ENCODE measurements around the gene FAM186B. TPM values are rescaled to one million over a fixed set of nuclear protein-coding genes. Genes with fewer than 3 reads are reported as not detected.

Gene FAM186B
- total and polyA plus RNA-seq, 7 donors: 0.04 to 1.00 (median 0.44) TPM

GRCh38 chr12:49646331-49646830 lies 40.9 kb upstream of the FAM186B start:
- Histone ChIP-seq H3K27me3 (ENCODE audit: insufficient read depth in 3 of 3, low read length in 2 of 3) (no peaks in the 10 kb centered on the region), H3K4me3 (no peak overlapping the region), H3K9me3 (no peaks in the 10 kb centered on the region), H3K4me1 (no peaks in the 10 kb centered on the region), H3K36me3 (ENCODE audit: insufficient read depth in 1 of 2, low read depth in 1 of 2) (peaks cover 3 to 77% of the 10 kb centered on the region in 2 donors), H3K27ac (no peak overlapping the region)
- 89 to 94% (median 92%) methylated on average over 7 of the region's 7 CpGs for WGBS, 3 donors
- intact Hi-C loops (cut with DNase I): no loop called here
- ATAC-seq: no peak
- TF ChIP-seq, protein P1, sequence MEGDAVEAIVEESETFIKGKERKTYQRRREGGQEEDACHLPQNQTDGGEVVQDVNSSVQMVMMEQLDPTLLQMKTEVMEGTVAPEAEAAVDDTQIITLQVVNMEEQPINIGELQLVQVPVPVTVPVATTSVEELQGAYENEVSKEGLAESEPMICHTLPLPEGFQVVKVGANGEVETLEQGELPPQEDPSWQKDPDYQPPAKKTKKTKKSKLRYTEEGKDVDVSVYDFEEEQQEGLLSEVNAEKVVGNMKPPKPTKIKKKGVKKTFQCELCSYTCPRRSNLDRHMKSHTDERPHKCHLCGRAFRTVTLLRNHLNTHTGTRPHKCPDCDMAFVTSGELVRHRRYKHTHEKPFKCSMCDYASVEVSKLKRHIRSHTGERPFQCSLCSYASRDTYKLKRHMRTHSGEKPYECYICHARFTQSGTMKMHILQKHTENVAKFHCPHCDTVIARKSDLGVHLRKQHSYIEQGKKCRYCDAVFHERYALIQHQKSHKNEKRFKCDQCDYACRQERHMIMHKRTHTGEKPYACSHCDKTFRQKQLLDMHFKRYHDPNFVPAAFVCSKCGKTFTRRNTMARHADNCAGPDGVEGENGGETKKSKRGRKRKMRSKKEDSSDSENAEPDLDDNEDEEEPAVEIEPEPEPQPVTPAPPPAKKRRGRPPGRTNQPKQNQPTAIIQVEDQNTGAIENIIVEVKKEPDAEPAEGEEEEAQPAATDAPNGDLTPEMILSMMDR (IDR thresholded peaks at IDR 0.05): no peak
- DNase-seq: no peak

DNA sequence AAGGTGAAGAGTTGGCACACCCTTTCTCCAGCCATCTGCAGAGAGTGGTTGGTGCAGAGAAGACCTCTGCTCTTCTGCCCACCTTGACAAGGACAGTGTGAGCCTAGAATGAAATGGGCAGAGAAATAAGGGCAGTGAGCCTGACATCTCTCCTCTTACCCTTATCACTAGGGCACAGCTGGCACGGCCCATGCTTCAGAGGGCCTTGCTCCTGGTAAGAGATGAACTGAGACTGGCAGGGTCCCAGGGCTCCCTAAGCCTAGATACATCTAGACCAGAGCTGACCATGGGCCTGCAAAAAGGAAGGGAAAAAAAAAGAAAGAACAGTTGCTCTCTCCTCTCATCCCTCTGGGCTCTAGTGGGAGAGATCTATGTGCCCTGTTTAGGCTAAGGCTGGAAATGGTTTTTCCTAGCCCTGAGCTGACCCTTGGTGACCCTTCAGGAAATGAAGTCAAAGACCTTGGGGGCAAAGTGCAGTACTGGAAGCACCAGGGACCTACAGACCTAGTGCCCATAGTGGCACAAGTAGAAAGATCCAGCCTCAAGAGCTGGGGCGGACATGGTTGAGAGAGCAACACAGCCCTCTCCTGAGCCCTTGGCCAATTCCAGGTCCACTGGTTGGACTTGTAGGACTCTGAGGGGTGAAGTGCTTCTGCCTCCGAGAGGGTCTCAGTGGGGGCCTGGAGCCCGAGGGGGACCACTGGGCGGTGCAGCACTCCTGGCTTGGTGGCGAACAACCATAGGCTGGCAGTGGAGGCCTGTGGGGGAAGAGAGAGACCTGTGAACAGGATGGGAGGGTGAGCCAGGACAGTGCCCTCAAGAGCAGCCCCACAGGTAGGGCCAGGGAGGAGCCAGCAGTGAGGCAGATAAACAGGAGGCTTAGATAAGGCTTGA lies 40.0 kb upstream of the FAM186B start:
- intact Hi-C loops (cut with DNase I): no loop called here
- 87 to 96% (median 89%) methylated on average over 6 of the region's 6 CpGs for WGBS, 3 donors
- Histone ChIP-seq H3K4me1 (peaks cover 7% of the 10 kb centered on the region), H3K27me3 (ENCODE audit: insufficient read depth in 3 of 3, low read length in 2 of 3) (no peaks in the 10 kb centered on the region), H3K4me3 (no peak overlapping the region), H3K27ac (no peak overlapping the region), H3K36me3 (ENCODE audit: insufficient read depth in 1 of 2, low read depth in 1 of 2) (peaks cover 3 to 81% of the 10 kb centered on the region in 2 donors), H3K9me3 (no peaks in the 10 kb centered on the region)
- ATAC-seq (no peak), DNase-seq (no peak)
- TF ChIP-seq, protein P1 (IDR thresholded peaks at IDR 0.05): no peak

GRCh38 chr12:49644620-49644994 lies 39.2 kb upstream of the FAM186B start:
- Histone ChIP-seq H3K27ac (no peak overlapping the region), H3K9me3 (no peaks in the 10 kb centered on the region), H3K4me3 (no peak overlapping the region), H3K4me1 (peaks cover 8% of the 10 kb centered on the region), H3K36me3 (ENCODE audit: insufficient read depth in 1 of 2, low read depth in 1 of 2) (peaks cover 2 to 80% of the 10 kb centered on the region in 2 donors), H3K27me3 (ENCODE audit: insufficient read depth in 3 of 3, low read length in 2 of 3) (no peaks in the 10 kb centered on the region)
- 11 to 28% (median 14%) methylated on average over 2 of the region's 2 CpGs for WGBS, 3 donors
- DNase-seq: peak; percentile 81 to 87
- TF ChIP-seq, protein P1 (IDR thresholded peaks at IDR 0.05): peak; percentile 95
- ATAC-seq: peak; percentile 68 to 87 (median 77)
- intact Hi-C loops (cut with DNase I): loop anchor here (1.0 kb wide), 1 partner anchor 63 kb away; the partner anchor contains the start of gene FMNL3 (in 2 of the 2)

DNA sequence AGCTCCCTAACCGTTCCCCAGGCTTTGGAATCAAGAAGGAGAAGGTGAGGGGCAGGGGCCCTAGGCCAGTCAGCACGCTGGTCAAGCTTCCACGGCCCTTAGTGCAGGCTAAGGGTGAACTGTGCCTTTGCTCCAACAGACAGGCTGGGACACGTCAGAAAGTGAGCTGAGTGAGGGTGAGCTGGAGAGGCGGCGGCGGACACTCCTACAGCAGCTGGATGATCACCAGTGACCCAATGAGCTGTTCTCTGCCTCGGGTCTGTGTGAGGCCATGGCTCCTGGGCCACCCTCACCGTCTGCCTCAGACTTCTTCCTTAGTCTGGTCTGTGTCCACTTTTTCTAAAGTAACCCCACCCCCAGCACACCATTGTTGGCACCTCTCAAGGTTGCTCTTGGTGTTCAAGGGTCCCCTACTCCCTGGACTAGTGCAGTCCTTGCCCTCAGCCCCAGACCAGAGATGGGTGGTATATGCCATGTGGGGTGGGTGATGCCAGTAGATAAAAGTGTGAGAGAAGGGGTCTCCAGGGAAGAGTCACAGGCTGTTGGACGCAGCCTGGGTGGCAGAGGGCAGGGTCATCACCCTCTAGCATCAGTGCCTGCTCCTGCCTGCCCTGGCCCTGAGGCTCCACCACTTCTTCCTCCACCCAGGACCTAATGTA lies 38.7 kb upstream of the FAM186B start:
- intact Hi-C loops (cut with DNase I): loop anchor here (1.0 kb wide), 1 partner anchor 63 kb away; the partner anchor contains the start of gene FMNL3 (in 2 of the 2)
- TF ChIP-seq, protein P1 (IDR thresholded peaks at IDR 0.05): no peak
- H3K27me3 ChIP-seq (ENCODE audit: insufficient read depth in 3 of 3, low read length in 2 of 3): no peaks in the 10 kb centered on the region
- no peaks in the 10 kb centered on the region for H3K9me3 ChIP-seq
- no peak overlapping the region for H3K27ac ChIP-seq
- WGBS, 3 donors: 73 to 77% (median 74%) methylated on average over 10 of the region's 10 CpGs
- peaks cover 0 to 81% of the 10 kb centered on the region in 2 donors for H3K36me3 ChIP-seq (ENCODE audit: insufficient read depth in 1 of 2, low read depth in 1 of 2)
- DNase-seq (no peak), ATAC-seq (peak in 3 of 4 donors; percentile 3 to 18 (median 3))
- H3K4me3 ChIP-seq: no peak overlapping the region
- H3K4me1 ChIP-seq: peaks cover 8% of the 10 kb centered on the region

Measured in psoas muscle (tissue), 8 donors.